Stimulated activated CD4-positive, alpha-beta T cell treated with anti-CD3 and anti-CD28 coated beads, Interleukin-15, amount 100 ng/mL, for 48 hours (primary cell): ENCODE results near the gene RASGRF1.

ENCODE experiments used
- DNase-seq, 2 donors: peaks; one replicate each; pipeline ENCODE4 v3.0.0-alpha.2; 2020; ENCODE audit warnings: low read depth in 2 of 2

Gene RASGRF1

DNA sequence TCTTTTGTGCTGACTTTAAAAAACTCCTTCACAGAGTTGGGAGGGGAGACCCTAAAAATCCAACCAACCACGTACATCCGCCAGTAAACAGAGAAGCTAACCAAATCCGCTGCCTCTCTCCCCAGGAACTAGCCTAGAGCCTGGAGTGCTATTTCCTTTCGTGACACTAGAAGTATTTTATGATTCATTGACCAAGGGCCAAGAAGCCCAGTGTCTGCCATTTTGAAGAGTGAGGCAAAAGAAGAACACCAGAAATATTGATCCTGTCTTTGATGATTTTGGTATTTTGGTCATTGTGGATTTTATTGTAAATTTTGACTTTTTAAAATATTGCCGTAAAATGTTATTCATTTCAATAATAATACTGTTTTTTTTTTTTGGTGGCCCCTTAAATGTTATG is 135.2 kb downstream of the RASGRF1 start:
- DNase-seq, result no peak

DNA sequence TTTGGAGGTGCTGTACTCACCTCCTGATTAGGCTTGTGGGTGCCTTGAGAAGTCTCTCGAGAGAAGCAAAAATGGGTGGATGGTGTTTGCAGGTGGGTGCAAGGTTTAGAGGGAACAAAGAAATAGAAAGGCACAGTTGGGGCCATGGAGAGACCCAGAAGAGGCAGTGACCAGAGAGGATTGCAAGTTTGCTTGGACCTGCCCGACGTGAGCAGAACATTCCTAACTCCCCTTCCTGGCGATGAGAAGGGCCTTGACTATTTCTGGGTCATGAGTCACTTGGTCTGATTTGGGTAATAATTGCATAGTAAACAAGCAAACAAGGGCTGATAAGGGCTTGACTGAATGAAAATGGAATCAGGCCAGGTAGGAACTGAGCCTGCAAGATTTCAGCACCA is 138.7 kb downstream of the RASGRF1 start:
- no peak for DNase-seq

DNA sequence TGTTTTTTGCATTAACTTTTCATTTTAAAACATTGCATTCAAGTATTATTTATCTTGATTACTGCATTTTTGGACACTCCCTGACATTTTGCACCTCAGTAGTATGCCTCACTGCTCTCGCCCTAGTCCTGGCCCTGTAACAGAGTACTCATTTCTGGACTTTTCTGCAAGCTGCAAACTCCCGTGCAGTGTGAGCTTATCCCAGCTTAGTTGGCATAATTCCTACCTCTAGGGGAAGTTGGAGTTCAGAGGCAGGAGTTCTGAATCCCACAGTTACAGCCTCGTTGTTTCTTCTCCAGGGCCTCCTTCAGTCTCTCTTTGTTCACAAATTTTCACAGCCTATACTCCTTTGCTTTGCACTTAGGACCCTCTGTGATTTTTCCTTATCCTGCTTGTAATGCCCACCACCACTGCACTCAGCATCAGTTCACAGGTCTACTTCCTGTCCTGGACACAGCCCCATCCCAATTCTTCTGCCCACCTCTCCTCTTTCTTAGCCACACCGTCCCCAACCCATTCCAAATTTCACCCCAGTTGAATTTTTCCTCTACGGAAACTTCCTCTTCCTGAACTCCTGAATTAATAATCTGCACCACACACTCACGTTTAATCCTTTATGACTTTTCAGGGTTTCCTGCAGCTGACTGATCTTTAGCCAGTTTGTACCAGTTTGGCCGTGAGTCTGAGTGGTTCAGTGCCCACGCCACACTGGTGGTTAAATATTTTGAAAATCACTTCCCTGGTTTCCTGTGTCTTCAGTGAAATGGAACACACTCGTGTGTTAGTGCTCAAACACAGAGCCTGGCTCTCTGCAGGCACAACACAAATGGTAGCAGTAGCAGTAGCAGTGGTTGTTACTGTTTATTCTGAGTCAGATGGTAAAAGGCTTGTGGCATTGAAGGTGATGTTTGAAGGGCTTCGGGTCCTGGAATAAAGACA is 139.4 kb downstream of the RASGRF1 start:
- DNase-seq, result no peak

DNA sequence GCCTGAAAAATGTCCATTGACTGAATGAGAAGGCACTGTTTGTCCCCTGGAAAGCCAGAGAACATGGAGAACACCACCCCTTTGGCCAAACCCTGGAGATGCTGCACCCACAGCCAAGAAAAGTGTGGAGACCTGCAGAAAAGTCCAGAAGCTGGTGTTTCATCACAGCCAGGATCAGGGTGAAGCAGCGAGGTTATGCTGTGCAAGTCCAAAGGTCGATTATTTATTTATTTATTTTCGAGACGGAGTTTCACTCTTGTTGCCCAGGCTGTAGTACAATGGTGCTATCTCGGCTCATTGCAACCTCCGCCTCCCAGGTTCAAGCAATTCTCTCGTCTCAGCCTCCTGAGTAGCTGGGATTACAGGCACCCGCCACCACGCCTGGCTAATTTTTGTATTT is 140.2 kb downstream of the RASGRF1 start:
- no peak for DNase-seq

DNA sequence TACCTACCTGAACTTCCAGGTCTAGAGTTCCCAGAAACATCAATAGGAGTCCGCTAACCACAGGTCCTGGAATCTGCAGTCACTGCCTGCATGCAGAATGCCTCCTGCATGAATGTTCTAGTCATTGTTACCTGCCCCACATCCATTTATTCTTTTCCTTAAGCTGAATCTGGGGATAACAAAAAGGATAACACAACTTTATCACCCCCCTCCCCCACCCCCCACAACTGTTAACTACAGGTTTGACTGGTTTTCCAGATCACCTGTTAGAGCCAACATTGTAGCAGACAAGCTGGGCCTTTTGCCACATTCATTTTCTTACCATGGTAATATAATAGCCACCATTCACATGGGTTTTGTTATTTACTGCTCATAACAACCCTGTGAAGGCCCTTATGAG is 141.1 kb downstream of the RASGRF1 start:
- DNase-seq, result no peak

DNA sequence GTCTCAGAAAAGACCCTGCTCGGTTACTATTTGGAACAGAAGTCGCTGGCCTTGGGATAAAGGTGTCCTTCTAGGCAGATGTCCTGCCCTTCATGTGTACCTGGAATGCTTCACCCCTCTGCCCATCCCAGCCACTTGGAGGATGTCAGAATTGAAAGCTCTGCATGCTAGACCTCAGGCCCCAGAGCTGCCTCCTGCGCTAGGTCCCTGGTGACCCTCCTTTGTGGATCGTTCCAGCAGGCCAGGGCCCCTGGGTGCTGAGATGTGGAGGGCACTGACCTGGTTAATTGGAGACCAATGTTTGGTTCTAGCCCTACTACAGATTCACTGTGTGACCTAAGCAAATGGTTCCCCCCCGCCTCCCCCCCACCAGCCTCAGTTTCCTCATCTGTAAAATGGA is 143.1 kb downstream of the RASGRF1 start:
- DNase-seq, result no peak

DNA sequence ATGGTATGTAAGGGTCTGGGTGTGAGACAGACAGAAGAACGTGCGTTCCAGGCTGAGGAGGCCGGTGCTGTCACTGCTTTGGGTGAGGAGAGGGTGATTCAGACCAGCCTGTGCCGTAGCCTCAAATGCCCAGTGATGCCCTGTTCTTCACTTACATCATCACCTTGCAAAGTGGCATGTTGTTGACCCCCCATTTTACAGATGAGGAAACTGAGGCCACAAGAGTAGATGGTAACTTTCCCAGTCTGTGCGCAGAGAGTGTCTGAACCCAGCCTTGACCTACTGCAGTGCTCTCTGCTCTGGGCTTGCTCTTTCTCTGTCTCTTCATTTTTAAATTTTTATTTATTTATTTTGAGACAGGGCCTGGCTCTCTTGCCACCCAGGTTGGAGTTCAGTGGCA is 144.1 kb downstream of the RASGRF1 start:
- DNase-seq, result no peak

DNA sequence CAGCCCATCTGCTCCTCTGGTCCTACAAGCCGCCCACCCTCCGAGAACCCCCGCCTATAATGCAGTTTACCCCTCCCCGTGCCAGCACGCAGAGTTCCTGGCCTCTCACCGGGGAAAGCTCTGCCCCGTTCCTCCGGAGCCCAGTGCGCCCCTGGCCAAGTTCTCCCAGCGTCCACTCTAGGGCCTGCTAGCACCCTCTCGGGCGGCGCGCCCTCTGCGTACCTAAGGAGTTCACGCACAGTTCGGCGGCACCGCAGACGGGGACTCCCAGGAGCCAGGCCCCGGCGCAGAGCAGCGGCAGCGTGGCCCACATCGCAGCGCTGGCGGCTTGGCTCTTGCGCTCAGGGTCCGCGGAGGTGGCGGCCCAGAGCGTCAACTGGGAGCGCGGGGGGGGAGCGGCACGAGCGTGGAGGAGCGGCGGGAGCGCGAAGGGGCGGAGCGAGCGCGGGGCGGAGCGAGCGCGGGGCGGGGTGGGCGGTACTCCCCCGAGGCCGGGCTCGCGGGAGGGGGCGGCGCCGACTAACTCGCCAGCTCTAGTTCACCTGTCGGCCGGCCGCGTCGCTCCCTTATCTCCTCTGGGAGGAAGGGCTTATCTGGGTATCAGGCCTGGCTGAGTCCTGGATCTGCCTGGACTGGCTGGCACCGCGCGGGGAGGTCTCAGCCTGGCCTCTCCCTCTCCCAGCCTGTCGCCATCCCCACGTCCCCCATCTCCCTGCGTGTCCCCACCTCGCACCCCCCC is 145.7 kb downstream of the RASGRF1 start, which contains the start of gene CTSH:
Gene CTSH, minus strand, starts transcription at position 378 of the 739 bp plus-strand sequence. Its CDS starts 65 bp downstream, at position 313.
- DNase-seq, result peak; percentile 40 to 61

DNA sequence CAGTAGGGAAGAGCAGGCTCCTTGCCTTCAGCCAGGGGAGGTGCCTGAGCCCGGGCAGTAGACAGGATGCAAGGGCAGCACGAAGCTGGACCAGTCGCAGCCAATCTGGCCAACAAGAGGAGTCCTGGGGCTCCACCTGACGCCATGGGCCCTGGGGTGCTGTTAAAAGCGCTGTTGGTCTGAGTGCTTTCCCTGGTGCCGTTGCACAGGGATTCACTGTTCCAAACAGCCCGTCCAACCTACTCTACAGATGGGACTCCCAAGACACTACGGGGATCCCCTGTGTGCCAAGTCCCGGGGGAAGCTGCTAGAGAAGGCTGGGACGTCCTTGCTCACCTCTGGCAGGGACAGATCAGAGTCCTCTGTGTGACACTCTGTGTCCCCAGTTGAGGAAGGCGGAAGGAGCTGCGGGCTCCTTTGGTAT is 146.4 kb downstream of the RASGRF1 start:
- no peak for DNase-seq

DNA sequence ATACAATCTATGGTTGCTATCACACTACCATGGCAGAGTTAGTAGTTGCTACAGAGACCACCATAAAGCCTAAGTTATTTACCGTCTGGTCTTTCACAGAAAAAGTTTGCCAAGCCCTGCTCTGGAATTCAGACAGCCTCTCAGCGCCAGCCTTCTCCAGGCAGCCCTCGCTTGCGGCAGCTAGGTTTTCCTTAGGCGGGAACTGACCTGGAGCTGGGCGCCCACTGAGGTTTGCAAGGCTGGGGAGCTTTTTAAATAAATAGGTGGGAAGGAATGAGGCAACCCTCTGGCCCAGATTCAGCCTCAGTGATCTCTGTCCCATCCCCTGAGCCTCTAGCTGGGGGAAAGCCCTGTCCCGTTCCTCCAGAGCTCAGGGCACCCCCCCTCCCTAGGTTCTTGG is 146.9 kb downstream of the RASGRF1 start:
- DNase-seq, result no peak

DNA sequence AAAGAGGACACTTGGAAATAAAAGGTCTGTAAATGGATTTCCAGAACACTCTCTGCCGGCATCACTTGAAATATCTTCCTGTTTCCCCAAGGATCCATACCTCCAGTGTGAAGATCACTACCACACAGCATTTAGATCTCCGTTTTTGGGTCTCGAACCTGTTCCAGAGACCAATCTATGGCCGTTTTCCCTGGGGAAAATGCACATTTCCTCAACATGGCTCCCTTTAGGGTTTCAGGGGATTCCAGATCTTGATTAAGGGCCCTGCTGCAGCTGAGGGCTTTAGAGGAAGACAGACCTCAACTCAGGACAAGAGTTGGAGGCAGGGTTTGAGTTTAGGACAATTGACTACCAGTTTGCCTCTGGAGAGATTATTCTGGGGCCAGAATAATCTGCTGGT is 147.8 kb downstream of the RASGRF1 start:
- no peak for DNase-seq

DNA sequence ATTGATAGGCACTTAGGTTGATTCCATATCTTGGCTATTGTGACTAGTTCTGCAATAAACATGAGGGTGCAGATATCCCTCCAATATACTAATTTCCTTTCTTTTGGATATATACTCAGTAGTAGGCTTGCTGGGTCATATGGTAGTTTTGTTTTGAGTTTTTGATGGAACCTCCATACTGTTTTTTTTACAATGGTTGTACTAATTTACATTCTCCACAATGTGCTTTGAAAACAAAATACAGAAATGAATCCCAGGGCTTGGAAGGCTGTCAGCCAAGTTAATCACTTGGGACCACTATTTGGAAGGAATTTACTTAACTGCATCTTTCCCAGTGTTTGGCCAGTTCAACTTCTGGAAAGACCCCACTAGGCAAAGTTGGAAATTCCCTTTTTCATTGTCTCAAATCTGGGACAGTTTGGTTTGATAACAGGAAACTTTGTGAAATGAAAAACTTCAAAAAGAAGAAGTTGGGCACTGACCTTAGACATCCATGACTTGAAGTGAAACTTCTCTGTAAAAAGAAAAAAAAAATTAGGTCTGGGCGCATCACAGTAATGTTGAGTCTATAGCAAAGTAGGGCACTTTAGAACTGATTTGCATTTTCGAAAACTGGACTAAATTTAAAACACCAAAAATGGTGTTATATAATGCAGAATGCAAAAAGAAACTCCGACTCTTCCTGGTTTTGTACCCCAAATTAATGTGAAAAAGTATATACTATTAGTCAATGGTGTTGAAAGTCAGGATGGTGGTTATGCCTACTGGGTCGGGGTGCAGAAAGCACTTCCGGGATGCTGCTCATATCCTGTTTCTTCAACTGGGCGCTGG is 151.7 kb downstream of the RASGRF1 start:
- no peak for DNase-seq

DNA sequence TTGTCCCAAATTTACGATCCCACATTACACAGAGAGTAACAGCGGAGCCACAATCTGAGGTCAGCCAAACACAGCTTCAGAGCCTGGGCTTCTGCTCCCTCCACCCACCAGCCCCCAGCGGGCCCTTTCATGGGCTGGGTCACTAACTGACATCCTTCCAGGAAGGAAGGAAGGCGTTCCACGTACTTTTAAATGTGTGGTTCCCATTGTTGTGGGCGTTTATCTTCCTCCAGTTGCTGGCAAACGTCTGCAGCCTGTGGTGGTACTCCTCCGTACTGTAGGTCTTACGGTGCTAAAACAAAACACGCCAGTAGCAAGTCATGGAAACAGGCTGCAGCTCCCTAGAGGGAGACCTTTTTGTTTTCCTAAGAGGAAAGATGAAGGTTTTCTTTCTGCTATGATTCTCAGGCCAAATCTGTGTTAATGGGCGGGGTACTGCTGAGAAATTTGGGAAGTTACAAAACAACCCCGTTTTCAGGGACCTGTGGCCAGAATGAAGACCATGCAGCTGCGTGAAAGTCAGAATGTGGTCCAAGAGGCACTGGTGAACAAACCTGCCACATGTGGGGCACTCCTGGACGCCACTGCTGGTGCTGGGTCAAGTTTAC is 153.3 kb downstream of the RASGRF1 start:
- no peak for DNase-seq

DNA sequence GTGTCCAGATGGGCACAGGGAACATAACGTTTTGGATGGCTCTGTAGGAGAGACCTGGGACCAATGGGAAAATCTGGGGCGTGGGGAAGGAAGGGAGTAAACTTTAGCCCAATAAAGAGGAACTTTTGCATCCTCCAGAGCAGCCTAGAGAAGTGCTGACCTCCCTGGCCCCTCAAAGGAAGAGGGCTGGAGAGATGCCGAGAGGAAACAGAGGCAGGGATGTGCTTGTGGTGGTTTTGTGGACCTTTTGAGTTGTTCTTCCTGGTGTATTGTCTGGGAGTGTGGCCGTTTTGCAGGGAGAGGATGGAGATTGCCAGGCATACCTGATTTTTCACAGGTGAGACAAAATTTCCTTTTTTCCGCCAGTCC is 155.9 kb downstream of the RASGRF1 start:
- DNase-seq, result no peak

DNA sequence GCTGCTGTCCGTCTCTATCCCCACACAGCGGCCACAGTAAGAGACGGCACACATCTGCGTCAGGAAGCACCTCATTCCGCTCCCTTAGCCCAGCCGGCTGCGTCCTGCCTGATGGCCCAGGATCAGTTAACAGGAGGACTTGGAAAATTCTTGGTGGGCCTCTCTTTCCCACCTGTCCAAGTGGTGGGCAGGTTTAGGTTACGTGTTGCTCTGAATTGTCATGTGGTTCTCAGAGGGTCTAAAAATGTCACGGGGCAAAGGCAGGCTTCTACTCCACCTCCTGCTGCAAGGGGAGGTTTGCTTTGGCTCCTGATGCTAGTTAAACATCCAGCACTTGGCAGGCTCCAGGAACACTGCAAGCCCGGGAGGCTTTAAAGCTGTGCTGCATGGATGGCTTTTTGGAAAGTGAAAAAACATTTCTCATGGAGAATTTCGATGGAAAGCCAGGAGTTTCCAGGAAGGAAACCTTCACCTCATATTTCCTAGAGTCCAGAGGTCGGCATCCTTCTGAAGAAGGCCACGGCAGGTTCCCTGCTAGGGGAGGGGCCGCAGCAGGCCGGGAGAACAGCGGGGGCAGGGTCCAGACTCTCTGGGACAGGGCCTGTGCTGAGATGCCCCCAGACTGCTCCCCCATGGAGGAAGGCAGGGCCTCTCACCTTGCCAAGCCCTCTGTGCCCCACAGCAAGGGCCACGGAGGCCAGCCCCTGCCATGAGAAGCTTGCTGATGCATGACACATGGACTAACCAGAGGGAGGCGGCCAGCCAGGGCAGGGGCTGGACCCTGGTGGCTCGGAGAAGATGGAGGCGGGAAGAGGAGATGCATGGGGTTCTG is 156.5 kb downstream of the RASGRF1 start:
- no peak for DNase-seq

DNA sequence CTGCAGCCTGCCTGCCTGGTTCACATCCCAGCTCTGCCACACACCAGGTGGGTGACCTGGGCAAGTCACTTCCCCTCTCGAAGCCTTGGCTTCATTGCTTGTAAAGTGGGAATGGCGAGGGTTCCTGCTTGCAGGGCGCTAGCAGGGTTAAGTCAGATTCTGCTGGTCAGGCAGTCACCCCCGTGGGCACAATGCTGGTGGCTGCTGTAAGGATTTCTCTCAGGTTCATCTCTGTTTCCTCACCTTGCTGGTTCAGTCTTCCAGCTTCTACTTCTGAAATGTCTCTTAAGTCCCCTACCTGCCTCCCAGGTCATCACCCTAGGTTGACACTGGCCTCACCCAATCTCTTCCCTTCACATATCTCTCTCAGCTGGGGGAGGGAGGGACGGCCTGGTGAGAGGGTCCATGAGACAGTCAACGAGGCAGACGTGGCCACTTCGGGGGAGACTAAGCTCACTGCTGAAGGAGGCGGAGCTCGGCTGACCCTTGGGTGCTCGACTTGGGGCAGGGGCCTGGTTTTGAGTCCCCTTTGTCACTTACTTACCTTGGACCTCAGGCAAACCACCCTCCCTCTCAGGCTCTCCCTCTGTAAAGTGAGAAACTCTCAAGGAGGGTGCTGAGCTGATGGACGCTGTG is 157.3 kb downstream of the RASGRF1 start:
- no peak for DNase-seq

DNA sequence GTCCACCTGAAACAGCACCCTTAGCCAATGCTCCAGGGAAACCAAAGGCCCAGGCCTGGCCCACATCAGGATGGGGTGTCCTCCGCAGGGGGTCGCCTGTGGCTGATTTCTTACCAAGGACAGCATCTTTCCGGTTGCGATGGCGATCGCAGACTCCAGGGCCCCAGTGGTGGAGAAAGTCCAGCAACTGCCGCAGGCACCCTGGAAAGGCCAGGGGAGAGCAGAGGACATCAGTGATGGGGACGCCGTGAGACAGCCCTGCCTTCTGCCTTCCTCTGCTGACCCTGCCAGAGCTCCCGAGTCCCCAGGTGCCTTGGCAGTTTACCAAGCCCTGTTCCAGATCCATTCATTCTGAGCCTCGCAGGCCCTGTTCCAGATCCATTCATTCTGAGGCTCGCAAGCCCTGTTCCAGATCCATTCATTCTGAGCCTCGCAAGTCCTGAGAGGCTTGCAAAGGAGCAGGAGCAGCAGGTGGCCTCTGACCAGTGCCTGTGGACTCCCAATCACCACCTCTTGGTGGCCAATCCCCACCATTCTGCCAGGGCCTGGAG is 158.2 kb downstream of the RASGRF1 start:
- no peak for DNase-seq

DNA sequence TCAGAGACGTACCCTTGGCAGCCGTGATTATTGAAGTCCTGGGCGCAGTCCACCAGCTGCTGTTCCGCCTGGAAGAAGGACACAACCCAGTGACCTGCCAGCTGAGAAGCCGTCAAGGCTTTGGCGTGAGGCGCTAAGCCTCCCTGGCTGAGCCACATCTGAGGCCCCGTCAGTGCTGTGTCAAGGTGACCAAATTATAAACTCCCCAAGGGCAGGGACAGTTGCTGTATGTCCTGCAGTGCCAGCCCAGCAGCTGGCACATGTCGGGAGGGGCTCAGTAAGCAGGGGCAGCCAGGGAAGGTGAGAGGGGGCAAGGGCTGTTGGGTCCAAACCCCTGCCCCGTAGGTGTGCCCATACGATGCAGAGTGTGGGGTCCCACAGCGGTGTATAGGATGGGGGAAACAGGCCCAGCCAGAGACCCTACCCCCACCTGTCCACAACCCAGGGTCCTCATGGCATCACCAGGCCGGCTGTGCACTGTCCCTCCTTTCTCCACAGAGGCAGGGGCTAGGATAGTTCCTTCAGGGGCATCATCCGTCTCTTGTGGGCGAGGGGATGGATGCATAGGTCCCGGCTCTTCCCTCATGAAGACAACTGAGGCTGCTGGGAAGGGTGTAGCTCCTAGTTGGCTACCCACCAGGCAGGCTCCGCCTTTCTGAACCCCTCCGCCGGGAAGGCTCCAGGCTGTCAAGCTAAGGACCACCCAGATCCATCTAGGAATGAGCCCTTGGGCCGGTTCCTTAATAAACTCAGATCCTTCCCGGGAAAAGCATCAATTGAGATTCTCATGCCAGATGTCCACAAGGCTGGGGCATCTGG is 158.9 kb downstream of the RASGRF1 start:
- no peak for DNase-seq
